ENCODE data around the gene SP5. TPM values are rescaled to one million over a fixed set of nuclear protein-coding genes. Genes with fewer than 3 reads are reported as not detected.
"Not testable (repeated sequence)": the region's sequence is repeated elsewhere in the genome, so short reads cannot be mapped to it uniquely, and the experiment has no call there.

The SP5 gene
- total RNA-seq (ENCODE audit: low replicate concordance) = not detected in 2 replicates

- peak within 1 kb of the TSS; percentile 50 for H3K4me3 ChIP-seq (ENCODE audit: low read depth, low read length)
- DNase-seq (ENCODE audit: low read depth) = peak; percentile 37
- TF ChIP-seq, protein P1, sequence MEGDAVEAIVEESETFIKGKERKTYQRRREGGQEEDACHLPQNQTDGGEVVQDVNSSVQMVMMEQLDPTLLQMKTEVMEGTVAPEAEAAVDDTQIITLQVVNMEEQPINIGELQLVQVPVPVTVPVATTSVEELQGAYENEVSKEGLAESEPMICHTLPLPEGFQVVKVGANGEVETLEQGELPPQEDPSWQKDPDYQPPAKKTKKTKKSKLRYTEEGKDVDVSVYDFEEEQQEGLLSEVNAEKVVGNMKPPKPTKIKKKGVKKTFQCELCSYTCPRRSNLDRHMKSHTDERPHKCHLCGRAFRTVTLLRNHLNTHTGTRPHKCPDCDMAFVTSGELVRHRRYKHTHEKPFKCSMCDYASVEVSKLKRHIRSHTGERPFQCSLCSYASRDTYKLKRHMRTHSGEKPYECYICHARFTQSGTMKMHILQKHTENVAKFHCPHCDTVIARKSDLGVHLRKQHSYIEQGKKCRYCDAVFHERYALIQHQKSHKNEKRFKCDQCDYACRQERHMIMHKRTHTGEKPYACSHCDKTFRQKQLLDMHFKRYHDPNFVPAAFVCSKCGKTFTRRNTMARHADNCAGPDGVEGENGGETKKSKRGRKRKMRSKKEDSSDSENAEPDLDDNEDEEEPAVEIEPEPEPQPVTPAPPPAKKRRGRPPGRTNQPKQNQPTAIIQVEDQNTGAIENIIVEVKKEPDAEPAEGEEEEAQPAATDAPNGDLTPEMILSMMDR (IDR thresholded peaks at IDR 0.05; ENCODE audit: insufficient read depth, low read length) = no peak
Measured at GRCh38 chr2:170715062-170715931, at the start of gene SP5. TSS of gene SP5 (plus strand) at chr2:170715337. CDS start at chr2:170715513, 176 bp downstream.

- no peak for DNase-seq (ENCODE audit: low read depth)
- TF ChIP-seq, protein P1 (IDR thresholded peaks at IDR 0.05; ENCODE audit: insufficient read depth, low read length) = no peak
- H3K4me3 ChIP-seq (ENCODE audit: low read depth, low read length) = no peak overlapping the region
Measured at GRCh38 chr2:170665743-170666142, 49.4 kb upstream of the SP5 start.

DNA sequence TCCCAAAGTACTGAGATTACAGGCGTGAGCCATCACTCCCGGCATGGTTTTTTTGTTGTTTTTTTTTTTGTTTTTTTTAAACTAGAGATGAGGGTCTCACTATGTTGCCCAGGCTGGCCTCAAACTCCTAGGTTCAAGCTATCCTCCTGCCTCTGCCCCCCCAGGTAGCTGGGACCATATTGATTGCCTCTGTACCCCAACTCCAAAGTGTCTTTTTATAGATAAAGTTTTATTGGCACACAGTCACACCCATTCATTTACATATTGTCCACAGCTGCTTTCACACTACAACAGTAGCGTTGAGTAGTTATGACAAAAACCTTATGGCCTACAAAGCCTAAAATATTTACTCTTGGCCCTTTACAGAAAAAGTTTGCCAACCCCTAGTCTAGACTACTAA is 45.2 kb upstream of the SP5 start:
- no peak for DNase-seq (ENCODE audit: low read depth)
- H3K4me3 ChIP-seq (ENCODE audit: low read depth, low read length) = no peak overlapping the region
- TF ChIP-seq, protein P1 (IDR thresholded peaks at IDR 0.05; ENCODE audit: insufficient read depth, low read length) = no peak

- TF ChIP-seq, protein P1 (IDR thresholded peaks at IDR 0.05; ENCODE audit: insufficient read depth, low read length) = no peak
- no peak for DNase-seq (ENCODE audit: low read depth)
- H3K4me3 ChIP-seq (ENCODE audit: low read depth, low read length) = no peak overlapping the region
Measured at GRCh38 chr2:170670651-170671050, 44.5 kb upstream of the SP5 start.

GRCh38 chr2:170671079-170671478 is 44.1 kb upstream of the SP5 start:
- no peak for DNase-seq (ENCODE audit: low read depth)
- TF ChIP-seq, protein P1 (IDR thresholded peaks at IDR 0.05; ENCODE audit: insufficient read depth, low read length) = no peak
- no peak overlapping the region for H3K4me3 ChIP-seq (ENCODE audit: low read depth, low read length)

DNA sequence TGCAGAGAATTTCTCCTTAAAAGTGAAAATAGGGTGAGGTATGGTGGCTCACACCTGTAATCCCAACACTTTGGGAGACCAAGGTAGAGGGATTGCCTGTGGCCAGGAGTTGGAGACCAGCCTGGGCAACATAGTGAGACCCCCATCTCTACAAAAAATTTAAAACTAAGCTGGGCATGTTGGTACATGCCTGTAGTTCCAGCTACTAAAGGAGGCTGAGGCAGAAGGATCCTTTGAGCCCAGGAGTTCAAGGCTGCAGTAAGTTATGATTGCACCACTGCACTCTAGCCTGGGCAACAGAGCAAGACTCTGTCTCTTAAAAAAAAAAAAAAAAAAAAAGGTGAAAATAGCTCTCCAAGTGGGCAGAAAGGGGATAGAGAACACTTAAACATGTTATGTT is 40.9 kb upstream of the SP5 start:
- not testable (repeated sequence) for DNase-seq (ENCODE audit: low read depth)

DNA sequence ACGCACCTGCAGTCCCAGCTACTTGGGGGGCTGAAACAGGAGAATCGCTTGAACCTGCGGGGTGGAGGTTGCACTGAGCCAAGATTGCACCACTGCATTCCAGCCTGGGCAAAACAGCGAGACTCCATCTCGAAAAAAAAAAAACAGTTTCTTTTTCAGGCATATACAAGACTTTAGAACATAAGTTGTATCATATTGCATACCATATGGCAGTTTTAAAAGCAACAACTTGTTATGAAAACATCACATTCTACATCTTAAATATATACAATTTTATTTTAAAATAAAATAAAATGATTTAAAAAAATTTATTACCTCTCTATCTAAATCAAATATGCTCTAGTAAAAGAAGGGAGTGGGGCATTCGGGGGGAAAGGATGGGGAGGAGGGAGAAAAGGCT is 39.4 kb upstream of the SP5 start:
- H3K4me3 ChIP-seq (ENCODE audit: low read depth, low read length) = no peak overlapping the region
- TF ChIP-seq, protein P1 (IDR thresholded peaks at IDR 0.05; ENCODE audit: insufficient read depth, low read length) = no peak
- DNase-seq (ENCODE audit: low read depth) = no peak

More for the DNA sequence above, 40.9 kb upstream of the SP5 start:
- H3K4me3 ChIP-seq (ENCODE audit: low read depth, low read length) = not testable (repeated sequence)
